K562 (cell line): Measurements from ENCODE around the gene MPPED1. TPM values are rescaled to one million over a fixed set of nuclear protein-coding genes. Genes with fewer than 3 reads are reported as not detected.

Experiments used
- ATAC-seq: fragments of 200-7000 bp; cut with Tn5 transposase; 3 replicates; pipeline ENCODE4 v1.9.1; 2020; ENCODE audit warnings: moderate library complexity
- BruUV-seq: library from RNA; stranded (reverse); fragments of 400-500 nt; replicated peaks from 2 replicates; lab custom pipeline; 2021; lab: Mats Ljungman, UMichigan
- CTCF ChIA-PET: fragments of 300-600 bp; formaldehyde crosslinking; extraction: SDS; loops from one replicate; lab custom pipeline; 2021; ENCODE audit warnings: low intra/inter-chr PET ratio; lab: Yijun Ruan, JAX
- POLR2A ChIA-PET: fragments of 300-600, 350-650 bp; sonication (Branson Sonifier 250); formaldehyde crosslinking; extraction: SDS; loops from one replicate; lab custom pipeline; 2021; ENCODE audit warnings: antibody characterized with exemption, inconsistent platforms; lab: Yijun Ruan, JAX
- DNase-seq, 4 experiments: peaks; one replicate each; pipeline versions ENCODE4 v3.0.0 to v3.0.0-alpha.2; 2011 to 2018; ENCODE audit warnings: low spot score in 3 of 4, mixed read lengths in 3 of 4; ENCODE audit errors: extremely low read depth in 1 of 4
- FAIRE-seq: peaks from 2 replicates; lab custom pipeline; 2011; peaks lifted over from hg19 to GRCh38; lab: Jason Lieb, UNC
- H2AFZ ChIP-seq: 2 replicates; pipeline ENCODE4 v1.6.0; 2011; ENCODE audit warnings: low read depth, low read length, control low read depth, inconsistent platforms
- H3K27ac ChIP-seq: fragments of 200-600 bp; 3 replicates; pipeline ENCODE4 v1.8.0; 2011; ENCODE audit warnings: low read depth, mild to moderate bottlenecking, control low read depth, inconsistent platforms, low read length, moderate library complexity, mixed read lengths; ENCODE audit errors: extremely low read depth
- H3K27me3 ChIP-seq, 2 experiments: fragments of 300-600 bp in 1 of 2; 2 replicates in 1 of 2; 3 replicates in 1 of 2; pipeline versions ENCODE4 v1.6.0 to v1.8.0; 2011; ENCODE audit warnings: inconsistent platforms in 2 of 2, low read length in 2 of 2, mild to moderate bottlenecking in 1 of 2, mixed read lengths in 1 of 2, moderate library complexity in 1 of 2; ENCODE audit not compliant: control insufficient read depth in 2 of 2, insufficient read depth in 2 of 2
- H3K36me3 ChIP-seq: fragments of 300-600 bp; 3 replicates; pipeline ENCODE4 v1.8.0; 2011; ENCODE audit warnings: mild to moderate bottlenecking, low read length, inconsistent platforms; ENCODE audit not compliant: control insufficient read depth, insufficient read depth
- H3K4me1 ChIP-seq, 2 experiments: fragments of 200-600 bp in 1 of 2; replicated peaks in 1 of 2; 2 replicates in 1 of 2; 3 replicates in 1 of 2; pipeline versions ENCODE4 v1.5.1 to v1.8.0; 2011; ENCODE audit warnings: inconsistent platforms in 2 of 2, low read length in 2 of 2, mild to moderate bottlenecking in 1 of 2, mixed read lengths in 1 of 2, moderate library complexity in 1 of 2; ENCODE audit not compliant: control insufficient read depth in 2 of 2, insufficient read depth in 2 of 2
- H3K4me2 ChIP-seq: 2 replicates; pipeline ENCODE4 v1.6.1; 2011; ENCODE audit warnings: low read length, control low read depth, inconsistent platforms, mixed read lengths; ENCODE audit not compliant: insufficient read depth
- H3K4me3 ChIP-seq: fragments of 200-600 bp; sonication (generic), shearing (Covaris generic); 2 replicates; pipeline ENCODE4 v1.5.1; 2016; ENCODE audit warnings: control low read depth, inconsistent platforms
- H3K79me2 ChIP-seq: fragments of 200-600 bp; 3 replicates; pipeline ENCODE4 v1.8.0; 2011; ENCODE audit warnings: low read length, inconsistent platforms; ENCODE audit not compliant: control insufficient read depth, insufficient read depth
- H3K9ac ChIP-seq, 2 experiments: 2 replicates each; pipeline versions ENCODE4 v1.6.0 to v1.6.1; 2011; ENCODE audit warnings: low read depth in 2 of 2, low read length in 2 of 2, control low read depth in 1 of 2, inconsistent platforms in 1 of 2, mild to moderate bottlenecking in 1 of 2, mixed read lengths in 1 of 2; ENCODE audit not compliant: insufficient read depth in 1 of 2
- H3K9me1 ChIP-seq: one replicate; pipeline ENCODE4 v1.6.0; 2011; ENCODE audit warnings: inconsistent platforms, mild to moderate bottlenecking, low read length, moderate library complexity; ENCODE audit not compliant: control insufficient read depth, insufficient read depth
- H3K9me3 ChIP-seq: replicated peaks from 2 replicates; pipeline ENCODE4 v1.5.1; 2011; ENCODE audit warnings: low read depth, low read length, inconsistent platforms; ENCODE audit not compliant: control insufficient read depth, insufficient read depth
- H4K20me1 ChIP-seq: replicated peaks from 2 replicates; pipeline ENCODE4 v1.6.1; 2011; ENCODE audit warnings: low read length, inconsistent platforms, mixed read lengths; ENCODE audit not compliant: control insufficient read depth, insufficient read depth
- WGBS: fragments of 100-300 bp; shearing (Covaris generic); methylation state at CpG from one replicate; pipeline ENCODE4 v1.1.6; 2016; ENCODE audit warnings: low coverage, mixed read lengths; ENCODE audit not compliant: insufficient coverage; ENCODE audit errors: missing lambda C conversion rate; 5-methylcytosine and 5-hydroxymethylcytosine counted together
- in situ Hi-C: fragments of 300-500 bp; cut with MboI; formaldehyde crosslinking; loops from 4 replicates; pipeline ENCODE4 v1.15.0; 2018; ENCODE audit warnings: inconsistent platforms, mixed read lengths
- intact Hi-C: fragments of 100-400 bp; cut with micrococcal nuclease; formaldehyde crosslinking; loops from 2 replicates; pipeline ENCODE4 v1.14.2; 2022
- polyA plus RNA-seq, 8 experiments: library from polyadenylated mRNA; depleted of rRNA in 4 of 8; stranded (reverse) in 5 of 8; unstranded in 3 of 8; fragments of >200 nt; fragmentation: Nextera tagmentation in 2 of 8; fragmentation: Illumina TruSeq in 1 of 8; extraction: Ambion mirVana in 2 of 8; extraction: Trizol in 1 of 8; gene quantifications; 2 replicates each; pipeline versions ENCODE4 v1.2.1 to v1.2.3, GENCODE V29; 2011 to 2014; ENCODE audit warnings: inconsistent platforms in 1 of 8, missing spikeins in 1 of 8
- total RNA-seq, 7 experiments: library from RNA; depleted of rRNA in 6 of 7; stranded (reverse); fragments of >200 nt in 6 of 7; fragmentation: Illumina TruSeq in 2 of 7; extraction: Trizol in 2 of 7; gene quantifications; 2 replicates each; pipeline versions ENCODE4 v1.2.1 to v1.2.3, GENCODE V29; 2011 to 2021; ENCODE audit warnings: low replicate concordance in 1 of 7
- TF ChIP-seq, protein P1 (sequence below), 3 experiments: IDR thresholded peaks in 2 of 3; conservative IDR thresholded peaks in 1 of 3; 2 replicates each; pipeline ENCODE4 v1.5.1; 2011 to 2012; ENCODE audit warnings: low read length in 3 of 3, mild to moderate bottlenecking in 3 of 3, control low read depth in 2 of 3, improper control_type of control experiment in 1 of 3, inconsistent platforms in 1 of 3, low read depth in 1 of 3, mixed read lengths in 1 of 3, moderate library complexity in 1 of 3; ENCODE audit not compliant: insufficient read depth in 2 of 3
- TF ChIP-seq, protein P2 (sequence below): fragments of 450-650 bp; IDR thresholded peaks from 2 replicates; pipeline ENCODE4 v1.6.1; 2018; ENCODE audit not compliant: partially characterized antibody
- TF ChIP-seq, protein P3 (sequence below): fragments of 250-450 bp; sonication (Bioruptor Pico); IDR thresholded peaks from 2 replicates; pipeline ENCODE4 v1.8.0; 2021; ENCODE audit warnings: moderate library complexity, mild to moderate bottlenecking, inconsistent platforms

MPPED1 gene
- total and polyA plus RNA-seq, 9 of the 15 experiments (the other 6 are each of a cell fraction or from before 2014, with no cell fraction given), result not detected

DNA sequence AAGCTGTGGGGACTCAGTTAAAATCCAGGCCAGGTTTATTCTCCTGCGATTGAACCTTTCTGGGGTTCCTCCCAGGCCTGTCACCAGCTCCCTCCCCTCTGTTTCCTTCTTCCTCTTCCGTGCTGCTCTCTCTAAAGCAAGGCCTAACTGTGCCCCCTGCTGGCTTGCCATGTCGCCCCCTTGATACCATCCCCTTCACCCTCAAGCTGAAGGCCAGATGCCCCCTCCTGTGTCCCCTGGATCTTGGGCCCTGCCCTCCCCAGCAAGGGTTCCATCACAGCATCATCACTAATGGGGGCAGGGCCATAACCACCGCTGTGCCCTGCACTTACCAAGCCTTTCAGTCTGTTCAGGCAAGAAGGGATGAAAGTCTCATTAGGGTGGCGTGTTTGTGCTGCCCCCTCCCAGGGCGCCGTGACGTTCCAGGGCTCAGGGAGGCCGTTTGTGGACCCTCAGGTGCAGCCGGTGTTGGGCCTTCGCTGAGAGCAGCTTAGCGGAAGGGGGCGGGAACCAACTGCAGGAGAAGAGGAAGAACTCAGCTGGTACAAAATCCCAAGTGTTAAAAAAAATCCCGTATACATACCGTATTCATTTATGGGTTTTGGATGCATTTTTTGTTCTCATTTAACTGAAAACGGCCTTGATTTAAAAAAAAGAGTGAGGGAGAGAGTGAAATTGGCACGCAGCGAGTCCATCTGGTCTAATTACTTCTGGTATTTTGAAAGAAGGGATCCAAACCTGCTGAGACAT lies 69.9 kb downstream of the MPPED1 start:
- FAIRE-seq (no peak), ATAC-seq (no peak), DNase-seq (peak in 2 of 4 experiments; percentile 4 to 9)
- Histone ChIP-seq H3K9me3 (no peaks in the 10 kb centered on the region), H4K20me1 (no peaks in the 10 kb centered on the region; the same call in 1 of the 2 replicates), H3K79me2 (no peaks in the 10 kb centered on the region), H3K27ac (no peak overlapping the region), H2AFZ (no peak overlapping the region), H3K4me1 (no peaks in the 10 kb centered on the region), H3K9me1 (no peaks in the 10 kb centered on the region), H3K36me3 (no peaks in the 10 kb centered on the region), H3K27me3 (no peaks in the 10 kb centered on the region; a peak in 2 of 5 replicates), H3K4me3 (no peak overlapping the region), H3K4me2 (no peak overlapping the region), H3K9ac (no peak overlapping the region)
- TF ChIP-seq, protein P1, sequence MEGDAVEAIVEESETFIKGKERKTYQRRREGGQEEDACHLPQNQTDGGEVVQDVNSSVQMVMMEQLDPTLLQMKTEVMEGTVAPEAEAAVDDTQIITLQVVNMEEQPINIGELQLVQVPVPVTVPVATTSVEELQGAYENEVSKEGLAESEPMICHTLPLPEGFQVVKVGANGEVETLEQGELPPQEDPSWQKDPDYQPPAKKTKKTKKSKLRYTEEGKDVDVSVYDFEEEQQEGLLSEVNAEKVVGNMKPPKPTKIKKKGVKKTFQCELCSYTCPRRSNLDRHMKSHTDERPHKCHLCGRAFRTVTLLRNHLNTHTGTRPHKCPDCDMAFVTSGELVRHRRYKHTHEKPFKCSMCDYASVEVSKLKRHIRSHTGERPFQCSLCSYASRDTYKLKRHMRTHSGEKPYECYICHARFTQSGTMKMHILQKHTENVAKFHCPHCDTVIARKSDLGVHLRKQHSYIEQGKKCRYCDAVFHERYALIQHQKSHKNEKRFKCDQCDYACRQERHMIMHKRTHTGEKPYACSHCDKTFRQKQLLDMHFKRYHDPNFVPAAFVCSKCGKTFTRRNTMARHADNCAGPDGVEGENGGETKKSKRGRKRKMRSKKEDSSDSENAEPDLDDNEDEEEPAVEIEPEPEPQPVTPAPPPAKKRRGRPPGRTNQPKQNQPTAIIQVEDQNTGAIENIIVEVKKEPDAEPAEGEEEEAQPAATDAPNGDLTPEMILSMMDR (IDR thresholded peaks at IDR 0.05 in 2 of 3, conservative IDR thresholded peaks at IDR 0.05 in 1 of 3; ENCODE audit: insufficient read depth in 2 of 3, low read depth in 1 of 3, low read length in 3 of 3), result peak; percentile 16 to 17 (median 17); a peak in 2 of 6 replicates
- TF ChIP-seq, protein P2, sequence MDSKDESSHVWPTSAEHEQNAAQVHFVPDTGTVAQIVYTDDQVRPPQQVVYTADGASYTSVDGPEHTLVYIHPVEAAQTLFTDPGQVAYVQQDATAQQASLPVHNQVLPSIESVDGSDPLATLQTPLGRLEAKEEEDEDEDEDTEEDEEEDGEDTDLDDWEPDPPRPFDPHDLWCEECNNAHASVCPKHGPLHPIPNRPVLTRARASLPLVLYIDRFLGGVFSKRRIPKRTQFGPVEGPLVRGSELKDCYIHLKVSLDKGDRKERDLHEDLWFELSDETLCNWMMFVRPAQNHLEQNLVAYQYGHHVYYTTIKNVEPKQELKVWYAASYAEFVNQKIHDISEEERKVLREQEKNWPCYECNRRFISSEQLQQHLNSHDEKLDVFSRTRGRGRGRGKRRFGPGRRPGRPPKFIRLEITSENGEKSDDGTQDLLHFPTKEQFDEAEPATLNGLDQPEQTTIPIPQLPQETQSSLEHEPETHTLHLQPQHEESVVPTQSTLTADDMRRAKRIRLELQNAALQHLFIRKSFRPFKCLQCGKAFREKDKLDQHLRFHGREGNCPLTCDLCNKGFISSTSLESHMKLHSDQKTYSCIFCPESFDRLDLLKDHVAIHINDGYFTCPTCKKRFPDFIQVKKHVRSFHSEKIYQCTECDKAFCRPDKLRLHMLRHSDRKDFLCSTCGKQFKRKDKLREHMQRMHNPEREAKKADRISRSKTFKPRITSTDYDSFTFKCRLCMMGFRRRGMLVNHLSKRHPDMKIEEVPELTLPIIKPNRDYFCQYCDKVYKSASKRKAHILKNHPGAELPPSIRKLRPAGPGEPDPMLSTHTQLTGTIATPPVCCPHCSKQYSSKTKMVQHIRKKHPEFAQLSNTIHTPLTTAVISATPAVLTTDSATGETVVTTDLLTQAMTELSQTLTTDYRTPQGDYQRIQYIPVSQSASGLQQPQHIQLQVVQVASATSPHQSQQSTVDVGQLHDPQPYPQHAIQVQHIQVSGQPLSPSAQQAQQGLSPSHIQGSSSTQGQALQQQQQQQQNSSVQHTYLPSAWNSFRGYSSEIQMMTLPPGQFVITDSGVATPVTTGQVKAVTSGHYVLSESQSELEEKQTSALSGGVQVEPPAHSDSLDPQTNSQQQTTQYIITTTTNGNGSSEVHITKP, result no peak
- TF ChIP-seq, protein P3, sequence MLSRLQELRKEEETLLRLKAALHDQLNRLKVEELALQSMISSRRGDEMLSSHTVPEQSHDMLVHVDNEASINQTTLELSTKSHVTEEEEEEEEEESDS (CRISPR knock-in tag), result no peak
- in situ Hi-C loops, result no loop called here
- ChIA-PET POLR2A (no interaction called here), CTCF (no interaction called here)
- WGBS, result 1% methylated on average over 18 of the region's 18 CpGs
- intact Hi-C loops, result no loop called here
- no TSS peak for BruUV-seq
